GM23338 (cell line): ENCODE results near the gene MEGF6. TPM values are rescaled to one million over a fixed set of nuclear protein-coding genes. Genes with fewer than 3 reads are reported as not detected.

Experiments used
- ATAC-seq: fragments of 200-7000 bp; cut with Tn5 transposase; 3 replicates; pipeline ENCODE4 v1.9.1; 2020
- DNase-seq: peaks from one replicate; pipeline ENCODE4 v3.0.0-alpha.2; 2015; ENCODE audit warnings: low spot score
- H2AFZ ChIP-seq: fragments of 200-600 bp; sonication (generic); 2 replicates; pipeline ENCODE4 v1.8.0; 2016; ENCODE audit warnings: antibody characterized with exemption, mild to moderate bottlenecking, moderate library complexity
- H3F3A ChIP-seq: fragments of 200-600 bp; sonication (generic); replicated peaks from 2 replicates; pipeline ENCODE4 v1.8.0; 2017; ENCODE audit warnings: antibody characterized with exemption, mixed run types, low read depth
- H3K27ac ChIP-seq: fragments of 200-600 bp; sonication (generic); 2 replicates; pipeline ENCODE4 v1.6.1; 2016; ENCODE audit warnings: low read depth
- H3K27me3 ChIP-seq: fragments of 200-600 bp; sonication (generic); 2 replicates; pipeline ENCODE4 v1.8.0; 2016; ENCODE audit warnings: mild to moderate bottlenecking, mixed run types, moderate library complexity; ENCODE audit not compliant: insufficient read depth
- H3K36me3 ChIP-seq: fragments of 200-600 bp; sonication (generic); 2 replicates; pipeline ENCODE4 v1.8.0; 2016; ENCODE audit warnings: mild to moderate bottlenecking; ENCODE audit not compliant: insufficient read depth
- H3K4me1 ChIP-seq: fragments of 200-600 bp; sonication (generic); 2 replicates; pipeline ENCODE4 v1.8.0; 2016; ENCODE audit warnings: mild to moderate bottlenecking, moderate library complexity; ENCODE audit not compliant: insufficient read depth
- H3K4me2 ChIP-seq: fragments of 200-600 bp; sonication (generic); 2 replicates; pipeline ENCODE4 v1.7.1; 2017; ENCODE audit warnings: mixed run types
- H3K4me3 ChIP-seq: fragments of 200-600 bp; sonication (generic); 2 replicates; pipeline ENCODE4 v1.6.1; 2016; ENCODE audit warnings: mixed run types
- H3K79me2 ChIP-seq: fragments of 200-600 bp; sonication (generic); replicated peaks from 2 replicates; pipeline ENCODE4 v1.8.0; 2017; ENCODE audit warnings: mild to moderate bottlenecking; ENCODE audit not compliant: insufficient read depth
- H3K9me2 ChIP-seq: fragments of 200-600 bp; sonication (generic); 2 replicates; pipeline ENCODE4 v1.8.0; 2017; ENCODE audit not compliant: insufficient read depth
- H4K20me1 ChIP-seq: fragments of 200-600 bp; sonication (generic); replicated peaks from 2 replicates; pipeline ENCODE4 v1.8.0; 2017; ENCODE audit warnings: mild to moderate bottlenecking; ENCODE audit not compliant: insufficient read depth
- H3K27ac Mint-ChIP-seq: 2 replicates; pipeline ENCODE4 v1.8.0; 2020; ENCODE audit warnings: inconsistent platforms, mild to moderate bottlenecking, moderate library complexity, mixed read lengths
- H3K27me3 Mint-ChIP-seq: 3 replicates; pipeline ENCODE4 v1.8.0; 2022; ENCODE audit warnings: low read depth, mild to moderate bottlenecking, moderate library complexity, mixed read lengths, inconsistent platforms; ENCODE audit not compliant: insufficient read depth, poor library complexity
- H3K36me3 Mint-ChIP-seq: 3 replicates; pipeline ENCODE4 v1.8.0; 2021; ENCODE audit warnings: low read depth, mild to moderate bottlenecking, inconsistent platforms, moderate library complexity, mixed read lengths
- H3K4me1 Mint-ChIP-seq: 3 replicates; pipeline ENCODE4 v1.8.0; 2020; ENCODE audit warnings: mild to moderate bottlenecking, inconsistent platforms, mixed read lengths
- H3K4me3 Mint-ChIP-seq: 3 replicates; pipeline ENCODE4 v1.8.0; 2021; ENCODE audit warnings: moderate library complexity, mild to moderate bottlenecking, inconsistent platforms, mixed read lengths
- H3K9me3 Mint-ChIP-seq: 3 replicates; pipeline ENCODE4 v1.8.0; 2020; ENCODE audit warnings: moderate library complexity, mild to moderate bottlenecking, inconsistent platforms, mixed read lengths
- CREB1 ChIP-seq: fragments of 250-450 bp; sonication (Bioruptor Pico); IDR thresholded peaks from 2 replicates; pipeline ENCODE4 v1.5.0; 2020; ENCODE audit warnings: low read depth, mild to moderate bottlenecking, moderate library complexity
- CTCF ChIP-seq, 2 experiments: fragments of 200-600 bp in 1 of 2; sonication (generic) in 1 of 2; conservative IDR thresholded peaks; 2 replicates each; pipeline versions ENCODE4 v1.5.1 to v1.6.1; 2016 to 2017; ENCODE audit warnings: antibody characterized with exemption in 2 of 2, low read depth in 2 of 2, mild to moderate bottlenecking in 2 of 2, moderate library complexity in 1 of 2
- ETS1 ChIP-seq: IDR thresholded peaks from 2 replicates; pipeline ENCODE4 v1.6.1; 2016; ENCODE audit warnings: antibody characterized with exemption
- EZH2 ChIP-seq: fragments of 200-600 bp; sonication (generic); IDR thresholded peaks from one replicate; pipeline ENCODE4 v1.8.0; 2017; ENCODE audit warnings: antibody characterized with exemption, mild to moderate bottlenecking, low read depth; ENCODE audit not compliant: unreplicated experiment
- EZH2phosphoT487 ChIP-seq: fragments of 200-600 bp; sonication (generic); IDR thresholded peaks from one replicate; pipeline ENCODE4 v1.8.1; 2018; ENCODE audit warnings: antibody characterized with exemption; ENCODE audit not compliant: unreplicated experiment
- JUNB ChIP-seq: IDR thresholded peaks from one replicate; pipeline ENCODE4 v1.6.1; 2016; ENCODE audit warnings: antibody characterized with exemption; ENCODE audit not compliant: unreplicated experiment
- NANOG ChIP-seq: IDR thresholded peaks from 2 replicates; pipeline ENCODE4 v1.6.1; 2016; ENCODE audit warnings: antibody characterized with exemption, borderline replicate concordance
- POLR2AphosphoS5 ChIP-seq: IDR thresholded peaks from 2 replicates; pipeline ENCODE4 v1.6.1; 2016; ENCODE audit warnings: antibody characterized with exemption, low read depth
- REST ChIP-seq: IDR thresholded peaks from one replicate; pipeline ENCODE4 v1.6.1; 2018; ENCODE audit warnings: antibody characterized with exemption; ENCODE audit not compliant: unreplicated experiment
- STAT1 ChIP-seq: IDR thresholded peaks from one replicate; pipeline ENCODE4 v1.6.1; 2016; ENCODE audit warnings: antibody characterized with exemption; ENCODE audit not compliant: unreplicated experiment
- ZNF114 ChIP-seq: fragments of 250-450 bp; sonication (Bioruptor Pico); IDR thresholded peaks from 2 replicates; pipeline ENCODE4 v1.5.0; 2020; ENCODE audit warnings: mild to moderate bottlenecking, moderate library complexity
- ZNF331 ChIP-seq: fragments of 250-450 bp; sonication (Bioruptor Pico); IDR thresholded peaks from 2 replicates; pipeline ENCODE4 v1.5.0; 2020; ENCODE audit warnings: low read depth, mild to moderate bottlenecking, moderate library complexity
- polyA plus RNA-seq: library from polyadenylated mRNA; unstranded; fragments of >200 nt; fragmentation: Nextera tagmentation; extraction: Ambion mirVana; gene quantifications from 2 replicates; pipeline ENCODE4 v1.2.1, GENCODE V29; 2016
- total RNA-seq: library from RNA; depleted of rRNA; stranded (reverse); fragments of >200 nt; shearing (Covaris generic); gene quantifications from 2 replicates; pipeline ENCODE4 v1.2.3, GENCODE V29; 2014

MEGF6 gene
- total and polyA plus RNA-seq, 2 experiments from 2014 or later, result 4.0 to 21.4 TPM

GRCh38 chr1:3608154-3608553, 3.2 kb downstream of the MEGF6 start (continued):
- TF ChIP-seq ZNF331 (CRISPR knock-in tag), result no peak
- no peak for TF ChIP-seq REST

GRCh38 chr1:3607703-3608065, 3.6 kb downstream of the MEGF6 start:
- Histone ChIP-seq H4K20me1 (no peaks in the 10 kb centered on the region; the same call in 1 of the 2 replicates), H3K27ac (no peak overlapping the region), H3F3A (no peaks in the 10 kb centered on the region), H3K79me2 (0 out of 2 replicates have a peak, but pooled peaks cover 15% of the 10 kb centered on the region), H3K4me2 (no peak overlapping the region), H3K4me3 (no peak overlapping the region), H3K27me3 (peaks cover 8% of the 10 kb centered on the region), H3K4me1 (peaks cover 4% of the 10 kb centered on the region; the same call in 1 of the 2 replicates), H2AFZ (no peak overlapping the region), H3K9me2 (no peaks in the 10 kb centered on the region), H3K36me3 (no peaks in the 10 kb centered on the region)
- Mint-ChIP-seq H3K27ac (no peak overlapping the region), H3K4me3 (no peak overlapping the region), H3K27me3 (peaks cover 17% of the 10 kb centered on the region), H3K9me3 (no peaks in the 10 kb centered on the region), H3K36me3 (no peaks in the 10 kb centered on the region), H3K4me1 (peaks cover 16% of the 10 kb centered on the region; the same call in 2 of the 3 replicates)
- no peak for ATAC-seq
- no peak for DNase-seq
- TF ChIP-seq REST (no peak), ZNF331 (CRISPR knock-in tag) (no peak), ZNF114 (CRISPR knock-in tag) (no peak), CREB1 (CRISPR knock-in tag) (no peak), JUNB (no peak), STAT1 (no peak), NANOG (no peak), POLR2AphosphoS5 (no peak), ETS1 (no peak), CTCF (conservative IDR thresholded peaks at IDR 0.05; ENCODE audit: low read depth in 2 of 2) (no peak), EZH2 (no peak), EZH2phosphoT487 (no peak)
